ENCODE results near the gene GHRL.

Gene GHRL

DNA sequence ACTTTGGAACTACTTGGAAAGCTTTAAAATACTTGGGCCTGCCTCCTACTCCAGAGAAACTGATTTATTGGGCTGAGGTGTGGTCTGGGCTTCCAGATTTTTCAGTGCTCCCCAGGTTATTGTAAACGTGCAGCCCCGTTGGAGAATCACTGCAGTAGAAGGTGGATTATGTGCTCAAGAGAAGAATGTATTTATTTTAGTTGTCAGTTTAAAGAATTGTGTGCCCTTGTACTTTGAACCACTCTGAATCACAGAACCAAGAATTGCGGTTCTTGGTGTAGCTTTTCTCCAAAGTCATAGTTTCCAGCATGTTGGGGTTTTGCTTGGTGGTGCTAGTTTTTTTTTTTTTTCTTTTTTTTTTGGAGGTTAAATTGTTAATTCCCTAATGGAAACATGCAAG is 42.9 kb downstream of the GHRL start:
- WGBS, 2 experiments, result 43 to 59% methylated on average over 3 of the region's 3 CpGs
- Histone ChIP-seq H3K27ac (ENCODE audit: insufficient read depth, low read depth, low read length, poor library complexity, severe bottlenecking) (no peak overlapping the region), H3K27me3 (ENCODE audit: control insufficient read depth, insufficient read depth, low read length, poor library complexity, severe bottlenecking) (no peaks in the 10 kb centered on the region), H3K36me3 (ENCODE audit: control insufficient read depth, insufficient read depth, low read length) (peaks cover 2% of the 10 kb centered on the region), H3K4me3 (ENCODE audit: insufficient read depth, low read depth, low read length) (peak overlapping the region; percentile 78), H3K9me3 (ENCODE audit: control insufficient read depth, low read length) (no peaks in the 10 kb centered on the region), H3K4me1 (ENCODE audit: control insufficient read depth, insufficient read depth, low read length) (no peaks in the 10 kb centered on the region)

DNA sequence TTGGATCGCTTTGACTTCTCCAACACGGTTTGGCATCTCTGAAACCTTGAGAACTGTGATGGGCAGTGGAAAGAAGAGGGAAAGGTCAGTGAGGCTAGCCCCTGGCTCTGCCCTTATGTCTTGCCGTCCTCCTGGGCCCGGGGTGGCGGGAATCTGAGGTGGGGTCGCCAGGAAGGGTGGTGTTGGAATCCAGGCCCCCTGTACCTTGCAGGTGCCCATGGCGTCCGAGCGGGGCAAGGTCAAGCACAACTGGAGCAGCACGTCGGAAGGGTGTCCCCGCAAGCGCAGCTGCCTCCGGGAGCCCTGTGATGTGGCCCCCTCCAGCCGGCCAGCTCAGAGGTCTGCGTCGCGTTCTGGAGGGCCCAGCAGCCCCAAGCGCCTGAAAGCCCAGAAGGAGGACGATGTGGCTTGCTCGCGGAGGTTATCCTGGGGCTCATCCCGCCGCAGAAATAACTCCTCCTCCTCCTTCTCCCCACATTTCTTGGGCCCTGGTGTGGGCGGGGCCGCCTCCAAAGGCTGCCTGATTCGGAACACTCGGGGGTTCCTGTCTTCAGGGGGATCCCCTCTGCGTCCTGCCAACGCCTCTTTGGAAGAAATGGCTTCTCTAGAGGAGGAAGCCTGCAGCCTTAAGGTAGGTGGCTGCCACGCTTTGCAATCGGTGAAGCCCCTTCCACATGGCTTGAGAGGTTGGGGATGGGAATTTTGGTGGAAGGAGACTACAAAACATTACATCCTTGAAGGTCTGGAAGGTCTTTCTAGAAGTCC is 43.6 kb downstream of the GHRL start:
- no peaks in the 10 kb centered on the region for H3K27me3 ChIP-seq (ENCODE audit: control insufficient read depth, insufficient read depth, low read length, poor library complexity, severe bottlenecking)
- H3K4me1 ChIP-seq (ENCODE audit: control insufficient read depth, insufficient read depth, low read length), result no peaks in the 10 kb centered on the region
- WGBS, 2 experiments, result 2% methylated on average over 32 of the region's 32 CpGs

DNA sequence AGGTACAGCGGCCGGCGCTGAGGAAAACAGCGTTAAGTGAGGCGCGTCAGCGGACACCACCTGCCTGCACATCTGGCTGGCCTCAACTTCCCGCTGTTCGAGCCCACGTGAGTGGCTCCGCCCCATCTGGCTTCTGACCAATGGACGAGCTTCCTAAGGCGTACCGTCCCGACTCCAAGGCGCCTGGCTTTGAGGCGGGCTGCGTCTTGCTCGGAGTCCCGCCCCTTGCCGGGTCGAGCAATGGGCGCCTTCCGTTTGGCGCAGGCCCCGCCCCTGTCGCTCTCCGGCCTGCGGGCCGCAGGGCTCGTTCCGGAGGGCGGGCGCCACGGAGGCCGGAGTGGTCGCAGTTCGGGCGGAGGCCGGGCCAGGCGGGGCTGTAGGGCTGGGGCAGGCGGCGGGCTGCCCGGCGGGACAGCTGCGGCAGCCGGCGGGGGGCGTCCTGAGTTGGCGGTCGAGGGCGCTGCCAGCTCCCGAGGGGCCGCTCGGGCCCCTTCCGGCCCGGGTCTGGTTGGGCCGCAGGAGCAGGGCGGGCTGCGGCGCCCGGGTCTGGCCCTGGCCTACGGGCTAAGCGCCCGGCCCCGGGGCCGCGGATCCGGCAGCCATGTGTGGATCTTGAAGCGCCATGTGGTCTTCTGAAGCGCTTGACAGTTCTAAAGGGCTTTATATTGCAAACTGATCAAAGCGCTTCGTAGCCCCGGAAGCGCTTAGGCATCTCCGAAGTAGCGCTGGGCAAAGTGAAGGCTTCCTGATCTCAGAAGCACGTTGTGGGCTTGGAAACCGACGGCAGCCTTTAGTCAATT is 44.4 kb downstream of the GHRL start, which contains the start of gene TATDN2:
Gene TATDN2 (plus strand): TSS at position 276 of the 800 bp plus-strand sequence. CDS start 742 bp downstream, outside the sequence.
- 0 to 1% methylated on average over 80 of the region's 80 CpGs for WGBS, 2 experiments
- no peak within 1 kb of the TSS for H3K27ac ChIP-seq (ENCODE audit: insufficient read depth, low read depth, low read length, poor library complexity, severe bottlenecking)
- no peaks in the 10 kb centered on the region for H3K9me3 ChIP-seq (ENCODE audit: control insufficient read depth, low read length)
- no peaks in the 10 kb centered on the region for H3K36me3 ChIP-seq (ENCODE audit: control insufficient read depth, insufficient read depth, low read length)
- H3K4me1 ChIP-seq (ENCODE audit: control insufficient read depth, insufficient read depth, low read length), result no peaks in the 10 kb centered on the region
- H3K4me3 ChIP-seq (ENCODE audit: insufficient read depth, low read depth, low read length), result peak within 1 kb of the TSS; percentile 78
- no peaks in the 10 kb centered on the region for H3K27me3 ChIP-seq (ENCODE audit: control insufficient read depth, insufficient read depth, low read length, poor library complexity, severe bottlenecking)

More for the DNA sequence above, 43.6 kb downstream of the GHRL start:
- no peaks in the 10 kb centered on the region for H3K9me3 ChIP-seq (ENCODE audit: control insufficient read depth, low read length)
- H3K4me3 ChIP-seq (ENCODE audit: insufficient read depth, low read depth, low read length), result peak overlapping the region; percentile 78
- H3K36me3 ChIP-seq (ENCODE audit: control insufficient read depth, insufficient read depth, low read length), result no peaks in the 10 kb centered on the region
- H3K27ac ChIP-seq (ENCODE audit: insufficient read depth, low read depth, low read length, poor library complexity, severe bottlenecking), result no peak overlapping the region

DNA sequence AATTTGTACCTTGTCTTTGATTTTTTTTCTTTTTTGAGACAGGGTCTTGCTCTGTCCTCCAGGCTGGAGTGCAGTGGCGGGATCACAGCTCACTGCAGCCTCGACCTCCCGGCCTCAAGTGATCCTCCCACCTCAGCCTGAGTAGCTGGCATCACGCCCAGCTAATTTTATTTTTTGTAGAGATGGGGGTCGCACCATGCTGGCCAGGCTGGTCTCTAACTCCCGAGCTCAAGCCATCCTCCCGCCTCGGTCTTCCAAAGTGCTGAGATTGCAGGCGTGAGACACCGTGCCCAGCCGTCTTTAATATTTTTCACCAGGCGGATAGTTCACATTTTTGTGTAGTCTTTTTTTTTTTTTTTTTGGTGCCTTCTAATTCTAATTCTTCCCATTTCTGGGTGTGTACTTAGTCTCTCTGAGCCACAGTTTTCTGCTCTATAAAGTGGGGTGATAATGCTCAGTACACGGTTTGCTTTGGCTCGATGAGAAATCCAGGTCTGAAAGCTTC is 45.0 kb downstream of the GHRL start:
- Histone ChIP-seq H3K36me3 (ENCODE audit: control insufficient read depth, insufficient read depth, low read length) (no peaks in the 10 kb centered on the region), H3K4me3 (ENCODE audit: insufficient read depth, low read depth, low read length) (peak overlapping the region; percentile 78), H3K9me3 (ENCODE audit: control insufficient read depth, low read length) (no peaks in the 10 kb centered on the region), H3K27me3 (ENCODE audit: control insufficient read depth, insufficient read depth, low read length, poor library complexity, severe bottlenecking) (no peaks in the 10 kb centered on the region), H3K27ac (ENCODE audit: insufficient read depth, low read depth, low read length, poor library complexity, severe bottlenecking) (no peak overlapping the region), H3K4me1 (ENCODE audit: control insufficient read depth, insufficient read depth, low read length) (no peaks in the 10 kb centered on the region)
- WGBS, 2 experiments, result 73 to 76% methylated on average over 14 of the region's 14 CpGs

DNA sequence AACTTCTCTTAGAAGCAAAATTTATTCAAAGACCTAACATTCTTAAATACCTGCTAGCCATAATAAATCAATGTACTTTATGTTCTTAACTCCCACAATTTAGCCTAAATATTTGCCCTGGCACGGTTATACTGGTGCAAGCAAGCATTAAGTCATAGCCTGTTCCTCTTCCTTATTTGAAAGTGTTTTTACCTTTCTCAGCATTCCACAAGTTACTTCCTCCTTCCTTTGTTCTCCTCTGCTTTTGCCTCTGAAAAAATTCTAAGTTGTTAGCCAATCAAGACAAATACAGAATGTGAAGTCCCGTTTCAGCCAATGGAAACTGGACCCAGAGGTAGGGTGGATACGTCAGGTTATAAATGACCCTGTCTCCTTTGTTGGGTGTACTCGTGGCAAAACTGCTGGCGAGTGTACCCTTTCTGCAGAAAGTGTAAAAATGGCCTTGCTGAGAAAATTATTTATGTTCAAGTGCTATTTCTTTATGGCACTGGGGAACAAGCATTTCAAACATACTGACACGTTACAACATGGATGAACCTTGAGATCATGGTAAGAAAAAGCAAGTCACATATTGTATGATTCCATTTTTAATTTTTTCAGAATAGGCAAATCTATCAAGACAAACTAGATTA is 47.5 kb downstream of the GHRL start:
- 90 to 95% methylated on average over 6 of the region's 6 CpGs for WGBS, 2 experiments
- Histone ChIP-seq H3K4me3 (ENCODE audit: insufficient read depth, low read depth, low read length) (no peak overlapping the region), H3K27ac (ENCODE audit: insufficient read depth, low read depth, low read length, poor library complexity, severe bottlenecking) (no peak overlapping the region), H3K9me3 (ENCODE audit: control insufficient read depth, low read length) (no peaks in the 10 kb centered on the region), H3K27me3 (ENCODE audit: control insufficient read depth, insufficient read depth, low read length, poor library complexity, severe bottlenecking) (no peaks in the 10 kb centered on the region), H3K36me3 (ENCODE audit: control insufficient read depth, insufficient read depth, low read length) (no peaks in the 10 kb centered on the region), H3K4me1 (ENCODE audit: control insufficient read depth, insufficient read depth, low read length) (no peaks in the 10 kb centered on the region)

DNA sequence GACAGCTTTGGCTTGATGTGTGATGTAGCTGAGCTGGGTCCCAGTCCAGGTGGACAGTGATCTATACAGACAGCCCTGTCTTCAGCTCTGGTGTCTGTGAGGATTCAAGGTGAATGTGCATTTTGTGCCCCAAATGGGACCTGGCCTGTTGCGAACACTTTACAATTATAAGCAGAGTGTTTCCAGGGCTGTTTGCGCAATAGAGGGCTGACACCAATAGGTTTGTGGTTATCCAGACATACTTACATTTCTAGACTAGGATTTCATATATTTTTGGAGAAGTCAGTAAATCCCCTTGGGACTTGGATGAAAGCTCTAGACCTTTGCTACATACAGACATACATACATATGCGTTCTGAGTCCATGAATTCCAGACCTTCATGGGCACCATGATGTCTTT is 48.7 kb downstream of the GHRL start:
- Histone ChIP-seq H3K27ac (ENCODE audit: insufficient read depth, low read depth, low read length, poor library complexity, severe bottlenecking) (no peak overlapping the region), H3K4me1 (ENCODE audit: control insufficient read depth, insufficient read depth, low read length) (no peaks in the 10 kb centered on the region), H3K4me3 (ENCODE audit: insufficient read depth, low read depth, low read length) (no peak overlapping the region), H3K27me3 (ENCODE audit: control insufficient read depth, insufficient read depth, low read length, poor library complexity, severe bottlenecking) (no peaks in the 10 kb centered on the region), H3K9me3 (ENCODE audit: control insufficient read depth, low read length) (no peaks in the 10 kb centered on the region), H3K36me3 (ENCODE audit: control insufficient read depth, insufficient read depth, low read length) (no peaks in the 10 kb centered on the region)
- 65 to 87% methylated on average over 2 to 3 of the region's 3 CpGs for WGBS, 2 experiments

DNA sequence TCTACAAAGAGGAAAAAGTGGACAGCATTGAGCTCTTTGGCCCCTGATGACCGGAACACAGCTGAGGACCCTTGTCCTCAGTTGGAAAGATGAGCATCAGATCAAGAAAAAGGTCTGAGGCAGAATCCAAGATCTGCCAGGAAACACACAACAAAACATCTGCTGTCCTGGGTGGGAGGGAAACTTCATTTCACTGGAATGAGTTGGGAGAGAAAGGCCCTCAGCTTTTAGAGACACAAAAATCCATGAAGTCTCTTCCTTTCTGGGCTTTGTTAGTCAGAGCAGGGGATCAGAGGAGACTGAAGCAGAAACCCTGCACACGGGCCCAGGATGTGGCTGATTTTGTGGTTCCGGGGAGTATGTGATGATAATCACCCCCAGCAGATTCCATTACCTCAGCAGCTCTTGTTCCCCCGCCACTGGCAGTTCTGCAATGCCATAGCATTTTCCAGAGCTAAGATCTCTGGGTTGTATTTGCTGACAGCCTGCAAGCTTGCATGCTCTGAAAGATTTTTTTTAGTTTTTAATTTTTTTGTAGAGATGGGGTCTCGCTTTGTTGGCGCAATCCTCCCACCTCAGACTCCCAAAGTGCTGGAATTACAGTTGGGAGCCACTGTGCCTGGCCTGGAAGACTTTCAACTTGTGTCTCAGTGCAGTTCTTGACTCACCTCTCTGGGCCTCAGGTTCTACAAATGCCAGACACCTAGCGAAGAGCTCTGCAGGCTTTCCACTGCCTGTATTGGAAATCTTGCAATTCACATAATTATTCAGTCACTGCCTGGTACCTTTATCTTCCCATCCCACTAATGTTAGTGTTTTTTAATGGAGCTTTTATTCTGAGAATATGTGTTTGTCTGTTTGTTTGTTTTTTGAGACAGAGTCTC is 50.3 kb downstream of the GHRL start:
- WGBS, 2 experiments, result 93 to 94% methylated on average over 7 of the region's 7 CpGs

DNA sequence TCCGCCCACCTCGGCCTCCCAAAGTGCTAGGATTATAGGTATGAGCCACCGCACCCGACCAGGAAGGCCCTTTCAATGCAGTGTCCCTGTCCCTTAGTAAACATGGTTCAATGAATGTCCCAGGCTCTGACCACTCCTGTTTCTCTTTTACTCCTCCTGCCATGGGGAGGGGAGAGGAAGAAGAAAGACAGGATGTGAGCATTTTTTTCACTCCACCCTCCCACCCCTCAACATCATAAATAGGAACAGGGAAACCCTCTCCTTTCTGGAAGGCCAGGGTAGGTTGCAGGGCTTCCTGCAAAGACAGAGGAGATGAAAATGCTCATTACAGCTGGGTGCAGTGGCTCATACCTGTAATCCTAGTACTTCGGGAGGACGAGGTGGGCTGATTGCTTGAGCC is 51.9 kb downstream of the GHRL start:
- Histone ChIP-seq H3K27me3 (ENCODE audit: control insufficient read depth, insufficient read depth, low read length, poor library complexity, severe bottlenecking) (no peaks in the 10 kb centered on the region), H3K27ac (ENCODE audit: insufficient read depth, low read depth, low read length, poor library complexity, severe bottlenecking) (no peak overlapping the region), H3K4me3 (ENCODE audit: insufficient read depth, low read depth, low read length) (no peak overlapping the region), H3K36me3 (ENCODE audit: control insufficient read depth, insufficient read depth, low read length) (no peaks in the 10 kb centered on the region), H3K4me1 (ENCODE audit: control insufficient read depth, insufficient read depth, low read length) (no peaks in the 10 kb centered on the region), H3K9me3 (ENCODE audit: control insufficient read depth, low read length) (no peaks in the 10 kb centered on the region)
- 87 to 91% methylated on average over 6 of the region's 6 CpGs for WGBS, 2 experiments

More for the DNA sequence above, 50.3 kb downstream of the GHRL start:
- no peaks in the 10 kb centered on the region for H3K27me3 ChIP-seq (ENCODE audit: control insufficient read depth, insufficient read depth, low read length, poor library complexity, severe bottlenecking)
- H3K27ac ChIP-seq (ENCODE audit: insufficient read depth, low read depth, low read length, poor library complexity, severe bottlenecking), result no peak overlapping the region
- no peaks in the 10 kb centered on the region for H3K9me3 ChIP-seq (ENCODE audit: control insufficient read depth, low read length)
- no peaks in the 10 kb centered on the region for H3K36me3 ChIP-seq (ENCODE audit: control insufficient read depth, insufficient read depth, low read length)
- H3K4me3 ChIP-seq (ENCODE audit: insufficient read depth, low read depth, low read length), result no peak overlapping the region
- H3K4me1 ChIP-seq (ENCODE audit: control insufficient read depth, insufficient read depth, low read length), result no peaks in the 10 kb centered on the region

DNA sequence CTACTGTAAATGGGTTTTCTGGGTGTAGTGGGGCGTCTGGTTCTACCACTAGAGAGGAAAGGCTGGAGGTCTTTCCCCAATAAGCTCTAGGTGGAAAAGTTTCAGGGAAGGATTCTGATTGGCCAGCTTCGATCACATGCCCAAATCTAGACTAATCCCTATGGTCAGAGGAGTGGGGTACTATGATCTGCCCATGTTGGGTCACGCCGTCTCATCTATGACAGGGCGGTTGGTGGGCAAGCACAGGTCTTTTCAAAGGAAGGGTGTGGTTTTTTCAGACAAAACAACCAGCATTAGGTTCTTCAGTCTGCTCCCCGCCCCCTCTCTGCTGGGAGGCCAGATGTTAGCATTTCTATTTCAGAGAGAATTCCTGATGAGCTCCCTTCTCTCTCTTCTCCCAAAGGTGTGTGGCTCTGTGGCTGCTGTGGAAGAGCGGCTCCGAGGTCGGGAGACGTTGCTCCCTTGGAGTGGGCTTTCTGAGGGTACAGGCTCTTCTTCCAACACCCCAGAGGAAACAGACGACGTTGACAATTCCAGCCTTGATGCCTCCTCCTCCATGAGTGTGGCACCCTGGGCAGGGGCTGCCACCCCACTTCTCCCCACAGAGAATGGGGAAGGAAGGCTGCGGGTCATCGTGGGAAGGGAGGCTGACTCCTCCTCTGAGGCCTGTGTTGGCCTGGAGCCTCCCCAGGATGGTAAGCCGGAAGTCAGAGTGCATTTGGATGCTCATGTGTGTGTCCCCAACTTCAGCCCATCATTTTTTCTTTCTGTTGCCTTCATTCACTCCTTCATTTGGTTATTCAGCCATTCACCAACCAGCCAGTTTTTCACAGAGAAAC is 54.2 kb downstream of the GHRL start:
- Histone ChIP-seq H3K4me3 (ENCODE audit: insufficient read depth, low read depth, low read length) (no peak overlapping the region), H3K27me3 (ENCODE audit: control insufficient read depth, insufficient read depth, low read length, poor library complexity, severe bottlenecking) (no peaks in the 10 kb centered on the region), H3K36me3 (ENCODE audit: control insufficient read depth, insufficient read depth, low read length) (no peaks in the 10 kb centered on the region), H3K4me1 (ENCODE audit: control insufficient read depth, insufficient read depth, low read length) (no peaks in the 10 kb centered on the region), H3K27ac (ENCODE audit: insufficient read depth, low read depth, low read length, poor library complexity, severe bottlenecking) (no peak overlapping the region), H3K9me3 (ENCODE audit: control insufficient read depth, low read length) (no peaks in the 10 kb centered on the region)
- WGBS, 2 experiments, result 84 to 85% methylated on average over 15 of the region's 15 CpGs
